GM18498 (cell line): Measurements from ENCODE around the gene TMEM9.

Experiments
- ATAC-seq: cut with Tn5 transposase; IDR thresholded peaks from one replicate; pipeline ENCODE4 v1.9.1; 2021; ENCODE audit warnings: mild to moderate bottlenecking, moderate library complexity; ENCODE audit not compliant: unreplicated experiment

The TMEM9 gene

GRCh38 chr1:201088395-201088794 lies 65.9 kb downstream of the TMEM9 start:
- no peak for ATAC-seq

- no peak for ATAC-seq
Observed at GRCh38 chr1:201085902-201086735, 68.2 kb downstream of the TMEM9 start.
